HEK293T (cell line): ENCODE measurements around the gene OVOL2.

Experiments
- ELF4 ChIP-seq: fragments of 450-650 bp; IDR thresholded peaks from 2 replicates; pipeline ENCODE4 v1.6.1; 2017; ENCODE audit warnings: antibody characterized with exemption
- ZNF384 ChIP-seq: fragments of 450-650 bp; IDR thresholded peaks from 2 replicates; pipeline ENCODE4 v1.6.1; 2016

- TF ChIP-seq ZNF384 (no peak), ELF4 (no peak)
Measured at GRCh38 chr20:18101125-18101810, 43.6 kb upstream of the OVOL2 start.
